Measurements from ENCODE around the gene STXBP6.
"Not testable (repeated sequence)": the region's sequence is repeated elsewhere in the genome, so short reads cannot be mapped to it uniquely, and the experiment has no call there.

The STXBP6 gene

DNA sequence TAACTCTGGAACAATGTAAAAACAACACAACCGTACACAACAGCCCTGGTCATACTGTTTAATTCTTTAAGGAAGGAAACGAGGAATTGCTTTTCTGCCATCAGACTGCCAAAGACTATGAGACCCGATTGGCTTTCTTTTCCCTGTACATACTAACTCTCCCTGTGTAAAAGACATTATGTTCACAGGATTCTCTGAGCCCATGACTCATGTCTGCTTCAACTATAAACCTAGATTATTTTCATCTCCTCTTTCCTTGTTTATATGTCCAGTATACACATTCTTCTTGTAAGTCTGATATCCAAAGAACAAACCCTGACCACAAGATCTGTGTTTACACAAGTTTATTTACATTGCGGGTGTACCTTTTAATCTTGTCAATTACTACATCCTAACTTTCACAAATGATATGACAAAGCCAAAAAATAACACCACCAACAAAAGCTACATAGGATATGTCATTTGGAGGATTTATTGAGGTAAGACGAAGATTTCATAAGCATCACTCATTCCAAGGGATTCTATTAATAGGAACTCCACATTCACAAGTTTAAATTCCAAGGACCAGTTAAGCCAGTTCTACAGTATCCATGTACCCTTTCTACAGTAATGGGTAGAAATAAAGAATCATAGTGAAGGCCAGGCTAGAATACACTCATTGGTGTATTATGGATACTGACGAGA lies 67.3 kb downstream of the STXBP6 start:
- no peak for DNase-seq

DNA sequence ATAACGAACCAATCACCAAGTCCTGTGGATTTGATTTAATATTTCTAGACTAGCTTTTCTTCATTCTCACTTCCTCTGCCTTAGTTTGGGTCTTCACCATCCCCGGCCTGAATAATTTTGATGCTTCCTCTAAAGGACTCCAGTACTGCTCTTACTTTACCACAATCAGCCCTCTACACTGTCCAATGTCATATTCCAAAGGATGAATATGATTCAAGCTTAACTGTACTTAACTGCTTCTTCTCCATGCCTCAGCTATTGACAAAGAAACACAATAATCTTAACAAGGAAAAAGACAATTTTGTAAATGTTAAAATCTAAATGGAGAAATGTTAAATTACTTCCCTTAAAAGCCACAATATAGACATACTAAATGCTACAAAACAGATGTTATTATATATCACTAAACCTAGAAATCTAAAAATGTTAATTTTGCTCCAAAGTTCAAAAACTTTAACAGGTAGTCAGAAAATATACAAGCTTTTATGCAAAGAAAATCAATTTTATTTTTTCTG lies 70.2 kb downstream of the STXBP6 start:
- no peak for DNase-seq

DNA sequence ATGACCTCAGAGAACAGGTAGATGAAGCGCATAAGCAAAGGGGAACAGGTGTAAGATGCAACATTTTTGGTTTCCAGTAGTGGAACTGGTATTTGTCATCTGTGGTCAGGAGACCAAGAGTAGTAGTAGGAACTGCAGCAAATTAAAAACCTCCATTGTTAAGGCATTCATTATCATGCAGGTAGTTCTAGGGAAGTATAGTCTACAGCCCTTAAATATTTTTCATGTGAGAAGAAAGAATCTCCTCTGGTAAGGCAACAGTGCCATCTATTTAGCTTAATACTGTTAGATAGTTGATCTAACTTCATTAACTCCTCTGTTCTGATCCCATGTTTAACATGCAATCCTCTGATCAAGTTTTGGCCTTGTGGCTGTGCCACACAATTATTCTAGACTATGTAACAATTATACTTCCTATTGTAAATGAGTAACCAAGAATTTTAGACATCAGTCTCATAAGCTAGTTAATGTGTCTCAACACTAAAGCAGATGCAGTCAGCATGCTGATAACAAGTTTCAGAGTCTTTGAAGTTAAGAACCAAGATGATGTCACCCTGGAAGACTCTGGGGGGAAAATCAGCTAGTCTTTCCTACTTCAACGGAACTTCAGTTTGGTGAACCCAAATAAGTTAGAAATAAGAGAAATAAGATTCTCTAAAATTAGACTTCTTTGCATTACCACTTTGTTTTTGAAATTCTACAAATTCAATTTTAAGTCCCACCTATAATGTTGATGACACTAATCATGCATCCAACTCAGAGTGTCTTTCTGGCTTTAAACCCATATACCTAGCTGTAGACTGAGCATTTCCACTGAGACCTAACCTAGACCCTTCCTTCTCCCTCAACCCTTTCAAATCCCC lies 70.9 kb downstream of the STXBP6 start:
- no peak for DNase-seq

DNA sequence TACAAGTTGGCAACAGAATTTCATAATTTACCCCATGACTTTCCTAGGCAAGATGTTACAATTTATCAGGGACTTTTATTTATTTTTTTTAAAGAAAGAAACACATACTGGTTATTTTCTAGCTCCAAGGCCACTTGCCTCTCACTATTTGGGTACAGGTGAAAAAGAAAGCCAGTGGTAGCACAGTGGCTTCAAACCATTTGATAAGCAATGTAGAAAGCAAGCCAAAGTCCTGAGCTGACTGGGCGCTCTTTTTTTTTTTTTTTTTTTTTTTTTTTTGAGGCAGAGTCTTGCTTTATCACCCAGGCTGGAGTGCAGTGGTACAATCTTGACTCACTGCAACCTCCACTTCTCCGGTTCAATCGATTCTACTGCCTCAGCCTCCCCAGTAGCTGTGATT lies 73.3 kb downstream of the STXBP6 start:
- DNase-seq = no peak

DNA sequence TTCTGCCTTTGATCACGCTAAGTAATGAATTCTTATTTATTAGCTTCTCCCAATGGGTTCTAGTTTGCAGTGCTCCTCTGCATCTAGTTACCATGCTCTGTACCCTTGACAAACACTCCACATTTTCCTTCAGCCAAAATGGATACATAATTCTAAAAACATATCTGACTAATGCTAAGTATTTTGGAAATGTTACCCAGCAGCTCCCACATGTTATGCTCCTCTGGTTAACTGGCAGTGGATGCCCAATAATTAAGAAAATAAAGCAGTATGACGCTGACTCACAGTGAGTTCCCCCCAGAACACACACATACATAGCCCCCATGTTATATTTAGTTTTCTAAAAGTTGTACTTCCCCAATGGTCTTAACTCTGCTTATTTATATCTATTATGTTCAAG lies 74.6 kb downstream of the STXBP6 start:
- no peak for DNase-seq

DNA sequence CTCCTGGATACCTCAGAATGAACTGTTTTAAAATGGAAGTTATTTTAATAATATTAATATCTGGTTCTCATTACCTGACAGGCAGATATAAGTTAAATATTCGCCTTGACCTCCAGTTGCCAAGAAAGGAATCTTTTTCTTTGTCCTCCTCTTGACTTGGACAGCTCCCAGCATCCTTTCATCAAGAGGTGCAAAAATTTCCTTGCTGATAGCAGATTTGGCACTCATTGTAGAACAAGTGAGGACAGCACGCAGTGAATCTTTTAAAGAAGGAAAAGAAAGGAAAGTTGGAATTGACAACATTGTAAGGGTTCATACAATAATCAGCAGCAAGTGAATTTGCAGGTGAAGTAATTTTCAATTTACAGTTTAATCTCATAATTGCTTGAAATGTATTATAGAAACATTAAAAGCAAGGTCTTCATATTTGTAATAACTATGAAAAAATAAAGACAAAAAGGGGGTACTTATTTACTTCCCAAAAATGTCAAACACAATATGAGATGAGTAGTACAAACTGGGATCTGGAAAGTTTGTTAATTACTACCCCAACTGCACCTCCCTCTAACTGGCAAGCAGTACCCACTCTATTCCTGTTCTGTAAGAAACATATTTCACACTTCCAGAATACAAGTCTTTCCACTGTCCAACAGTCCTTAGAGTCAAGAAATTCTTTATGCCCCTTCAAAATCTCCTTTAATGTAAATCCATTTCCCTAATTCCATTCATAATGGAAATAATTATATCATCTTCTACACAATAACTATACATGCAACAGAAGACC lies 75.2 kb downstream of the STXBP6 start:
- no peak for DNase-seq

DNA sequence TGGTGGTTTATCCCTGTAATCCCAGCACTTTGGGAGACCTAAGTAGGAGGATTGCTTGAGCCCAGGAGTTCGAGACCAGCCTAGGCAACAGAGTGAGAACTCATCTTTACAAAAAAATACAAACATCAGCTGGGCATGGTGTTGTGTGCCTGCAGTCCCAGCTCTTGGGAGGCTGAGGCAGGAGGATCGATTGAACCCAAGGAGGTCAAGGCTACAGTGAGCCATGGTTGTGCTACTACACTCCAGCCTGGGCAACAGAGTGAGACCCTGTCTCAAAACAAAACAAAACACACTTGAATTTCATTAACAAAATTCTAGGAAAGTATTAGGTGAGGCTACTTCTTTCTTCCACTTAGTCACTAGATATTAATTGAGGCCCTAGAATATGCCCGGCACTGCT lies 77.1 kb downstream of the STXBP6 start:
- DNase-seq = no peak

DNA sequence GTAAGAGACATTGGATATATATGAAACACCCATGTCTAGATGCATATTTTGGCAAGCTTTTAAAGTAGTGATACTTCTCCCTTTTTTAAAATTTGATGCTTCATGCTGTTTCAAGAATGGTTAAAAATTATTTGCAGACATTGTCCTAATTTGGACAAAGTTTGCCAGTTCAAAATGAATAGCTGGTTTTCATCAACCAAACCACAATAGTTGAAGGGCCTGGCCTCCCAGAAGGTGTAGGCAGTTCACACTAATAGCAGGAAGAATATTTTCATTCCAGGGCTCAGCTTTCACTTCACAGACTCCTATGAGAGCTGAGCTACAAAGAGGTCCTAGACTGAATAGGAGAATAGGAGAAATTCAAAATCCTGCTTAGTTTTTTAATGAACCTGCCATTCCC lies 78.7 kb downstream of the STXBP6 start:
- DNase-seq = no peak

DNA sequence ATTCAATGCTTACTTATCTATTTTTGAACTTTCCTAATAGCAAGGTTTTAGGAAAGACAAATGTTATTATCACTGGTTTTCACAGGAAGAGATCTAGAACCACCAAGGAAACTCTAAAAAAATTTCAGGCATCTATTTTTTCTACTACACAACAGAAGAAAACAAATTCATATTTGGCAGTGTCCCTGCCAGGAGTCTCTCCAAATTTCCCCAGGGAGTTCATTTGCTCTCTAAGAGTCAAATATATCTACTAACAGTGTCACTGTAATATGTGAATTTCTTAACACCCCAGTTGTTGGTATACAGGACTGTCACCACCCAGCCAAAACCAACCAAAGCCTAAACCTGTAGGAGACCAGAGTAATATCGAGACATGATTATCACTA lies 83.4 kb downstream of the STXBP6 start:
- no peak for DNase-seq

DNA sequence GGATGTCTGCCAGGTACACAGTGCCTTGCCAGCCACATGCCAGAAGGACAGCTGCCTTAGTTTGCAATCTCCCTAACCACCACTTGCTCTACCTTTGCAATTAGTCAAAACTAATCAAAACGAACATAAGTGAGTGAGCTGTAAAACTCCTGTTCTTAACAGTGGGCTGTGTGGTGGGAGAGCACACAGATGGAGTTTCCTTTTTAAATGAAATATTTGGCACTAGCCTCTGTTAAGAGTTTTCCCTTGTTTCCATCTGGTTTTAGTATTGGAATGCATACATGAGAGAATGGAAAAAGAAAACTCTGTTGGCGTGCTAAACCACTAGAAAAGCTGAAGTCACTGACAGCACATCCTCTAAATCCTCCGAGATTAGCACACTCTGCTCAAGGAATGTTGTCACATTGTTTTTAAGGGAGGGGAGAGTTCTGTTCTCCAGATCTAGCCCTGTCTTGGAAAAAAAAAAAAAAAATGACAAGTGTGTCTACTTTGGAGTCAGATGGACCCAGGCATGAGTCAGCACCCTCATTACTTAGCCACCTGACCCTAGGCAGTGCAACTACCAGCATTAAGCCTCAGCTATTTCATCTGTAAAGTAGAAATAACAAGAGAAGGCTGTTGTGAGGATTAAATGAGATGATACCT lies 83.9 kb downstream of the STXBP6 start:
- DNase-seq = no peak

DNA sequence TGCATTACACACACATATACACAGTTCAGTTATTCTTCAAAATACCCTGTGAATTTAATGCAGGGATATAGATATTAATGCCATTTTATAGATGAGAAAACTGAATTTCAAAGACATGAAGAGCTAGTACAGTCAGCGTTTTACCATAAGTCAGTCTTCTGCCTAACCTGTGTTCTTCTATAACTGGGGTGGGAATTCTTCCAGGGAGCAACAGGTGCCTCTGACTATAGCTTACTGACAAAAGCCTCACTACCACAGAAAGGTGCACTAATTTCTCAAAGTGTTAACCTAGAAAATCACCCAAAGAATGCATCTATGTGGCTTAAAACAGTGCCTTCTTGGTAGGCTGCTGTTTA lies 84.4 kb downstream of the STXBP6 start:
- no peak for DNase-seq

DNA sequence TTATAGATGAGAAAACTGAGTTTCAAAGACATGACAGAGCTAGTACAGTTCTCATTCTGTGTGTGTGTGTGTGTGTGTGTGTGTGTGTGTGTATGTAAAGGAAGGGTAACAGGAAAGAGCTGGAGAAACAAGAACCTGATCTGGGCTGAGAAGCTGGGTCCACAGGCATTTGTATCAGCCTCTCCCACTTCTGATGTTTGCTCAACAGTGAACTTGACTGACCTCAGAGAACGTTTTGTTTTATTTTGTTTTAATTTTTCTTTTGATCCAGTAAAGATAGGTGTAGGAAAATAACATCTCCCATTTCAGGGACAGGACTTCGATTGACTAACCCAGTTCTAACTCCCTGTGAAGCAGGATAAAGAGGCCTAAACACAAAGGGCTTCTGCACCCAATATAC lies 85.4 kb downstream of the STXBP6 start:
- DNase-seq = no peak

DNA sequence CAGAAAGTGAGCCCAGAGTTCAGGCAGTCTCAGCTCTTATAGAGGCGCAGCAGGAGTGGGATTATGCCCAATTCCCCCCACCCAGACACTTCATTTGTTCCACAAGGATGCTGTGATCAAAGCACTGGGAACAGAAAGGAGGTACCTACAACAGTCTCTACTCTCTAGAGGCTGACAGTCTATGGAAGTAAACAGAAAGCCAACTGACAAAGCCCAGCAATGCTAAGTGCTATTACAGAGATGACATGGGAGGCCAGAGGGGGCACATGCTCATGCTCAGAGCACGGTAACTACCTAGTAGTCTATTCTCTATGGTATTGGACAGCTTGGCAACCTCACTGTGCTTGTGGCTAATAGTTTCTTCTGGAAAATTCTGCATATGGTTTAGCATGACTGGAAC lies 85.9 kb downstream of the STXBP6 start:
- no peak for DNase-seq

DNA sequence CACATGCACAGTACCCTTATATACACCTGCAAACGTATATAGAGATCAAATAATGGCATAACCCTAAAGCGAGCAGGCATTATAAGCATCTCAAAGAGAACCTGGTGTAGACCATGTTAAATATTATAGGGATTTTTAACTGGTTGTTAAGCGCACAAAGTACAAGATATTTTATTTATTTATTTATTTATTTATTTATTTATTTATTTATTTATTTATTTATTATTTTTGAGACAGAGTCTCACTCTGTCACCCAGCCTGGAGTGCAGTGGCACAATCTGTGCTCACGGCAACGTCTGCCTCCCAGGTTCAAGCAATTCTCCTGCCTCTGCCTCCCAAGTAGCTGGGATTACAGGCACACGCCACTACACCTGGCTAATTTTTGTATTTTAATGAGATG lies 87.8 kb downstream of the STXBP6 start:
- not testable (repeated sequence) for DNase-seq

DNA sequence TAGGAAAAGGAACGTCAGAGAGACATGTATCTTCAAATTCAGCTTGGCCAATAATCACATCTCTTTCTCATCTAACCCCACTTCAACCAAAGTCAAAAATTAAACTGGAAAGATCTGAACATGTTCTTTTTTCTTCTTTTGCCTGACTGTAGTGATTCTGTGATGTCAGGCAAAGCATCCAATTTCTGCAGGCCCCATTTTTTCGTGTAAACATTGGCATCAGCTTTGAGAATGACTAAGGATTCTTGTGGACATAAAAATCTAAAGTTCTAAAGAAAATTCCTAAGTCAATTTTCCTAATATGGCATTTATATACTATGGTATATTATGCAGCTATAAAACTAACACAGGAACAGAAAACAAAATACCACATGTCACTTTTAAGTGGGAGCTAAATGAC lies 89.1 kb downstream of the STXBP6 start:
- no peak for DNase-seq

DNA sequence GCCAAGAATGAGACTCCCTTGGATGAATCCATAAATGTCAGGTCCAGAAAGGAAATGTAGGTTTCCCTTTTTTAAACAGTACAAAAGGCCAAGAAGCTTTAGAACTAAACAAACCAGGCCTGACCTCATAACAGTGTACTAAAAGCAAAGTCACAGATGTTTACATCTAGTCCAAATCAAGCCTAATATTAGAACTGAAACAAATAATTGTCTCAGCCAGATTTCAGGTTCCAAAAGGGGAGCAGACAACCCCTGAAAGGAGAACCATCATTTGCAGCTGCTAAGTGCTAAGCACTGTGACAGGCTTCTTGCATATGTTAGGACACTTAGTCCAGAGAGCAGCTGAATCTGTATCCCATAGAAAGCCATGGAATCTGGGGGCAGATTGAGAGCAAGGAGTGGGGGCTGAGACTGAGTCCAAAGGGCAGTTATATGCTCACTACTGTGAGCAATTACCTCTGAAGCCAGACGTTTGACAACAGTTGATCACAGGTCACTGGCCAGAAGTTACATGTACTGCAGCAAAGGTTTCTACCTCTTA lies 90.1 kb downstream of the STXBP6 start:
- no peak for DNase-seq

DNA sequence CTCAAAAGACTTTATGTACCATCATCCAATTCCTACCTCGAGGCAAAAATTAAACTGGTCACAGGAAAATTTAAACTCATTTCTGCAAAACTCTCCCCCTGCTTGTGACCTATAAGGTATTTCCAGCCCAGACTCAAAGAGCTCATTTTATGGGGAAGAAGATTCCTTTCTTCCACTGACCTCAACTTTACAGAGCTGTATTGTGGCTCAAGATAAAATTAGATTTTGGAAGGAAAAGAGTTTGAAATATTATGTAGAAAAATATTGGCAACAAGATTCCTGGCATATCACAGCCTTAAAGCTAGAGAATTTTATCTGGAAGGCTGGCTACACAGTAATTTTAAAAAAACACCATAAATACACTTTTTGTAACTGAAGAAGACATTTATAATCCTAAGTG lies 91.7 kb downstream of the STXBP6 start:
- no peak for DNase-seq

DNA sequence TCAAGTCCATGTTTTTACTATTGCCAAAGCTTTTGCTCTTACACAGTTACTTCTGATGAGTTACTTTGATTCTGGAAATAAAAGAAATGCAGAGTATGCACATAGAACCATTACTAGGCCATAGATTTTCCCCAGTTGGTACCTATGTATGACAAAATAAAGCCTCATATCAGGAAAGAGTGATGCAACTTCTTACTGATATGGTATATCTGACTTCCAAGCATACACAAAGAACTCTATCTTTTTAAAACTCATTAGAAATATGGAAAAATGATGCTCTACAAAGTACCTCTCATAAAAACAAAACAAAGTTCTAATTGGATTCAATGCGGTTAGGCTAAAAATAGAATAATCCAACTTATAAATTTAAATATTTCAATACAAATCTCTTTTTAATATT lies 92.1 kb downstream of the STXBP6 start:
- no peak for DNase-seq

DNA sequence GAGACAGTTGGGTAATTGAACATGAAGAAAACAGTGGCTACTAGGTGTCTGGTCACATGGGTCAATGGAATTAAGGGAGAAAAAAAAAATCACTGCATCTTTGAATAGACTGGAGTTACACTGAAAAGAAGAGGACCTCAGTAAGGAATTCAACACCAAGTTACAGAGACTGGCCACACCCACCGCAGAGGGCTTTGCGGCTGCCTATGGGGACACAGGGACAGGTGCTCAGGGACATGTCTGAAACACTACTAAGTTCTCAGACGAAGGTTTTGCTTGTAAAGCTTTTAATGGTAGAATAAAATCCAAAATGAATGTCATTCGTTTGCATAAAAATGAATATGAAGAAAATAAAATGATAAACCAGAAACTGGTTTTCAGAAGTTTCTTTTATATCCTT lies 93.8 kb downstream of the STXBP6 start:
- DNase-seq = no peak

DNA sequence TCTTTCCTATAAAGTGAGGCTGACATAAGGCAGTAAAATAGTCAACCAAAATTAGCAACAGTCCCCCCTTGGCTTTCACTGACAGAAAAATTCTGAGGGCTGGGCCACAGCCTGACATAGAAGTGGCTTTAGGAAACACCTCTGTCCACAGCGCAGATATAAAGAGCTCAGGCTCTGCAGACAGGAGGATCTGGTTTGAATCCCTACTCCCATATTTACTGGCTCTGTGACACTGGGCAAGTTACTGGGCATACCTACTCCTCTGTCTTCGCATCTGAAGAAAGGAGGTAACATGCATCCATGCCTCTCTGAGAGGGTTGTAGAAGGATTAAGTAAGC lies 95.3 kb downstream of the STXBP6 start:
- DNase-seq = no peak

DNA sequence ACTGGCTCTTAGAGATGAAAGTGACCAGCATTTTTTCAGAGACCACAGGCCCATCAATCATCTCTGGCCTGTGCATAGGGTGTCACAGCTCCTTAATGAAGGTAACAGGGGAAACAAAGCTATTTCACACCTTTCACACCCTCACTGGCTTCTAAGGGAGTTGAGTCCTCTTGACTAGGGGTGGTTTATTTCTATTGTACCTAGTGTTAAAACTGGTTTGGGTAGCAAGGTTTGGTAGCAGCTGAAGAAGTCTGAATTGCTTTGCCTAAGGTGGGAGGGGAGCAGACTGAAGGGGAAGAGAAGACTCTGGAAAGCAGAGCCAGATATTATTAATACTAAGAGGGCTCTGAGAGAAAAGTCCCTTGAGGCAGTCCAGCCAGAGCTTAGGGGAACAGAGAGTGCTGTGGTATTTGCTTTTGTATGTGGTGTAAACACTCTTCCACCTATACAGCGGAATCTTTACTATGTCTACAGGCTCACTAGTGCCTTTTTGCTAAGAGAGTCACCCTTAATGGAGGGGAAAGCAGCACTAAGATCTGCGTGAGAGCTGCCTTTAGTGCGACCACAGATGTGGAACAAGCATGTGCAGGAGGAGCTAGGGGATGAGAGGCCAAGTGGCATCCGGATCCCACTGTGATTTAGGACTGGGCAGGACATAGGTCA lies 95.8 kb downstream of the STXBP6 start:
- no peak for DNase-seq

DNA sequence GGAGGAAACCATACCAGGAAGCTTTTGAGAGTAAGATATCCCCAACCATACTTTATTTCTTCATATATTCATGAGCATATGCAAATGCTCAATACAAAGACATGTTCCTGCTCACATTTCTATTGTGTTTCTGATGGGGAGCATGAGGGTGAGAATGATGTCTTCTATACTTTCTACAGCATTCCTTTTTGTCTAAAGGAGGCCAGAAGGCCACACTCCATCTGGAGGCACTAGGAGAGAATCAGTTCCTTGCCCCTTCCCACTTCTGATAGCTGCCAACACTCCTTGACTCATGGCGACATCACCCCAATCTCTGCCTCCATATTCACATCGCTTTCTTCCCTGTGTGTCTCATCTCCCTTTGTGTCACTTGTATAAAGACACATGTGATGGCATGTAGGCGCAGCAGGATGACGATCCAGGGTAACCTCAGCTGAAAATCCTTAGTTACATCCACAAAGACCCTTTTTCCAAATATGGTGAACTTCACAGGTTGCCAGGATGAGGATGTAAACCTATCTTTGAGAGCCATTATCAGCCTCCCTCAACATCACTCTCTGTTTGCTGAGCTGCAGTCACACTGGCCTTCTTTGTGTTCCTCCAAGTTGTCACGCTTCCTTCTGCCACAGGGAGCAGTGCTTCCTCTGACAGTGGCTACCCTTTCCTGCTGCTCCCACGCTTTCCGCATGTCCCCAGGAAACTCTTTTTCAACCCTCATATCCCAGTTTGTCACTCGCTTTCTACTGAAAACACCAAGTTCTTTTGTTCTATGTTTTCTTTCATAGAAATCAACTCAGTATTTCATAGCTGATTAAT lies 96.9 kb downstream of the STXBP6 start:
- DNase-seq = no peak

Measured in stimulated activated CD4-positive, alpha-beta T cell treated with anti-CD3 and anti-CD28 coated beads, Interleukin-4, amount 100 ng/mL, for 1 hour (primary cell).